ENCODE data around the gene CFAP46.

The CFAP46 gene

DNA sequence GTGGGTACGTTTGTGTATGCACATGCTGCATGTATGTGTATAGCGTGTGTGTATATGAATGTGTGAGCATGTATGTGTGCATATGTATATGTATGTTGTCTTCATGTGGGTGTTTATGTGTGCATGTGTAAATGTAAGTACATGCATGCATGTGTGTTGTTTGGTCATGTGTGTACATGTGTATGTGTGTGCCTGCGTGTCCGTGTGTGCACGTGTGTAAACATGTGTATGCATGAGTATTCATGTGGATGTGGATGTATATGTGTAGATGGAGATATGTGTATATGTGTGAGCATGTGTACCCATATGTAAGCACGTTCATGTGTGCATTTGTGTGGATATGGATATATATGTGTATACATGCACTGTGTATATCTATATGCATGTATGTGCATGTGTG is 5.5 kb upstream of the CFAP46 start:
- no peak overlapping the region for H3K4me3 ChIP-seq (ENCODE audit: low read depth, low read length)
- no peak for DNase-seq (ENCODE audit: low read depth)
- TF ChIP-seq CTCF (IDR thresholded peaks at IDR 0.05; ENCODE audit: control insufficient read depth, extremely low read depth, insufficient read depth): no peak

DNA sequence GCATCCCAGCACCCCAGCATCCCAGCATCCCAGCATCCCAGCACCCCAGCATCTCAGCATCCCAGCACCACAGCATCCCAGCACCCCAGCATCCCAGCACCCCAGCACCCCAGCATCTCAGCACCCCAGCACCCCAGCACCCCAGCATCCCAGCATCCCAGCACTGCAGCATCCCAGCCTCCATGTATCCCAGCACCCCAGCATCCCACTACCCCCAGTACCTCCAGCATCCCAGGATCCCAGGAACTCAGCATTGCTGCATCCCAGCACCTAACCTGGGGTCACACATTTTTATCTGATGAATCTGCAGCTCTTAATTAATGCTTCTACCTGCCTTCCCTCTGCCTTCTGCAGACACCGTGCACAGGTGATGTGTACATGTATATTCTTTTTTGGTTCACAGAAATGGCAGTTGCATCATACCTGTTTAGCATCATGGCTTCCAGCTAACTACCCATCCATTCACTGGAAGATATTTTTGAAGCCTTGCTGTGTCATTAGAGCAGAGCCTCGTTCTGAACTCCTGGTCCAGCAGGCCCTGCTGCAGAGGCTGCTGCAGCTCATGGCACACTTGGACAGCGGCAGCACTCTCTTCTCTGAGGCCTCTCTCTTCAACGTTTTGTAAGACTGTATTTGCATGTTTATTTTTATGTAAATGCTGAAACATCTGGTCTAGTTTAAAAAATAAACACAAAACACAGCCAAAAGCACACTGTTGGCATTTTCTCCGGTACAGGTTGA is 4.6 kb upstream of the CFAP46 start:
- no peak for DNase-seq (ENCODE audit: low read depth)
- TF ChIP-seq CTCF (IDR thresholded peaks at IDR 0.05; ENCODE audit: control insufficient read depth, extremely low read depth, insufficient read depth): no peak

GRCh38 chr10:132946311-132946710 is 3.9 kb upstream of the CFAP46 start:
- no peak for TF ChIP-seq CTCF (IDR thresholded peaks at IDR 0.05; ENCODE audit: control insufficient read depth, extremely low read depth, insufficient read depth)
- no peak overlapping the region for H3K4me3 ChIP-seq (ENCODE audit: low read depth, low read length)

More for the DNA sequence above, 4.6 kb upstream of the CFAP46 start:
- no peak overlapping the region for H3K4me3 ChIP-seq (ENCODE audit: low read depth, low read length)

GRCh38 chr10:132945894-132946255 is 3.5 kb upstream of the CFAP46 start:
- H3K4me3 ChIP-seq (ENCODE audit: low read depth, low read length): no peak overlapping the region
- no peak for DNase-seq (ENCODE audit: low read depth)
- TF ChIP-seq CTCF (IDR thresholded peaks at IDR 0.05; ENCODE audit: control insufficient read depth, extremely low read depth, insufficient read depth): no peak

More at GRCh38 chr10:132946311-132946710, 3.9 kb upstream of the CFAP46 start:
- DNase-seq (ENCODE audit: low read depth): no peak

- no peak for DNase-seq (ENCODE audit: low read depth)
- no peak for TF ChIP-seq CTCF (IDR thresholded peaks at IDR 0.05; ENCODE audit: control insufficient read depth, extremely low read depth, insufficient read depth)
- no peak overlapping the region for H3K4me3 ChIP-seq (ENCODE audit: low read depth, low read length)
Measured at GRCh38 chr10:132945125-132945893, 2.9 kb upstream of the CFAP46 start.

DNA sequence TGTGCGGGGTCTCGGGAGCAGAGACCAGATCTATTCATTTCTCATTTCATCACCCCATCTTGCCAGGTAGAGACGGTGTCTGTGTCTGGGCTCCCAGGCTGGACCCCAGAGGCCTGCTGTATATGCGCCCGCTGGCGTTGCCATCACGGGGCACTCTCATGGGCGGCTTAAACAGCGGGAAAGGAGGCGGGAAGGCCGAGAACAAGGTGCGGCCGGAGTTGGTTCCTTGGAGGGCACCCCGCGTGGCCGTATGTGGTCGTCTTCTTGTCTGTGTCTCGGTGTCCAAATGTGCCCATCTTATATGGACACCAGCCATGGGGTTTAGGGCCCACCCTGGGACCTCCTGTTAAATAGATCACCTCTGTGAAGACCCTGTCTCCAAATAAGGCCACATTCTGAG is 2.1 kb upstream of the CFAP46 start:
- DNase-seq (ENCODE audit: low read depth): no peak
- H3K4me3 ChIP-seq (ENCODE audit: low read depth, low read length): no peak overlapping the region
- TF ChIP-seq CTCF (IDR thresholded peaks at IDR 0.05; ENCODE audit: control insufficient read depth, extremely low read depth, insufficient read depth): no peak

Measured in LNCaP clone FGC (cell line).